BJ (cell line): ENCODE data around the gene GAB1. TPM values are rescaled to one million over a fixed set of nuclear protein-coding genes. Genes with fewer than 3 reads are reported as not detected.

Experiments
- CTCF ChIA-PET: fragments of 350-600 bp; formaldehyde crosslinking; extraction: SDS; loops from one replicate; lab custom pipeline; 2021; ENCODE audit warnings: antibody characterized with exemption, inconsistent platforms; lab: Yijun Ruan, JAX
- POLR2A ChIA-PET: fragments of 300-600 bp; sonication (Branson Sonifier 250); formaldehyde crosslinking; extraction: SDS; loops from one replicate; lab custom pipeline; 2021; ENCODE audit warnings: antibody characterized with exemption; lab: Charles Lee
- DNase-seq: peaks from one replicate; pipeline ENCODE4 v3.0.0-alpha.2; 2011; ENCODE audit warnings: low read depth
- H3K27me3 ChIP-seq: 2 replicates; pipeline ENCODE4 v1.6.0; 2011; ENCODE audit warnings: low read length; ENCODE audit not compliant: control insufficient read depth, insufficient read depth
- H3K36me3 ChIP-seq: 2 replicates; pipeline ENCODE4 v1.5.1; 2011; ENCODE audit warnings: low read length; ENCODE audit not compliant: control insufficient read depth, insufficient read depth
- H3K4me3 ChIP-seq: 2 replicates; pipeline ENCODE4 v1.5.1; 2011; ENCODE audit warnings: low read depth, mild to moderate bottlenecking, control low read depth, low read length
- polyA plus RNA-seq: library from polyadenylated mRNA; depleted of rRNA; stranded (reverse); fragments of >200 nt; gene quantifications from 2 replicates; pipeline ENCODE4 v1.2.3, GENCODE V29; 2011
- TF ChIP-seq, protein P1 (sequence below): IDR thresholded peaks from 2 replicates; pipeline ENCODE4 v1.5.1; 2011; ENCODE audit warnings: low read depth, mild to moderate bottlenecking, control low read depth, inconsistent platforms, low read length, moderate library complexity; ENCODE audit not compliant: insufficient read depth

GAB1 gene
- polyA plus RNA-seq, 1 experiment: 10.7 TPM

- TF ChIP-seq, protein P1, sequence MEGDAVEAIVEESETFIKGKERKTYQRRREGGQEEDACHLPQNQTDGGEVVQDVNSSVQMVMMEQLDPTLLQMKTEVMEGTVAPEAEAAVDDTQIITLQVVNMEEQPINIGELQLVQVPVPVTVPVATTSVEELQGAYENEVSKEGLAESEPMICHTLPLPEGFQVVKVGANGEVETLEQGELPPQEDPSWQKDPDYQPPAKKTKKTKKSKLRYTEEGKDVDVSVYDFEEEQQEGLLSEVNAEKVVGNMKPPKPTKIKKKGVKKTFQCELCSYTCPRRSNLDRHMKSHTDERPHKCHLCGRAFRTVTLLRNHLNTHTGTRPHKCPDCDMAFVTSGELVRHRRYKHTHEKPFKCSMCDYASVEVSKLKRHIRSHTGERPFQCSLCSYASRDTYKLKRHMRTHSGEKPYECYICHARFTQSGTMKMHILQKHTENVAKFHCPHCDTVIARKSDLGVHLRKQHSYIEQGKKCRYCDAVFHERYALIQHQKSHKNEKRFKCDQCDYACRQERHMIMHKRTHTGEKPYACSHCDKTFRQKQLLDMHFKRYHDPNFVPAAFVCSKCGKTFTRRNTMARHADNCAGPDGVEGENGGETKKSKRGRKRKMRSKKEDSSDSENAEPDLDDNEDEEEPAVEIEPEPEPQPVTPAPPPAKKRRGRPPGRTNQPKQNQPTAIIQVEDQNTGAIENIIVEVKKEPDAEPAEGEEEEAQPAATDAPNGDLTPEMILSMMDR: no peak
- DNase-seq: no peak
- POLR2A ChIA-PET: no interaction called here
- H3K36me3 ChIP-seq: no peaks in the 10 kb centered on the region
- no peaks in the 10 kb centered on the region for H3K27me3 ChIP-seq
- CTCF ChIA-PET: no interaction called here
- no peak overlapping the region for H3K4me3 ChIP-seq
Measured at GRCh38 chr4:143302536-143302935, 34.1 kb upstream of the GAB1 start.

GRCh38 chr4:143306788-143307187, 29.9 kb upstream of the GAB1 start:
- CTCF ChIA-PET: no interaction called here
- TF ChIP-seq, protein P1: no peak
- POLR2A ChIA-PET: no interaction called here
- H3K4me3 ChIP-seq: no peak overlapping the region
- H3K27me3 ChIP-seq: no peaks in the 10 kb centered on the region
- no peak for DNase-seq
- no peaks in the 10 kb centered on the region for H3K36me3 ChIP-seq

- ChIA-PET POLR2A (no interaction called here), CTCF (interaction anchor here (1.4 kb wide), 1 partner anchor 10 kb away, joined by 5 read pairs; no protein-coding TSS in a partner anchor)
- TF ChIP-seq, protein P1: no peak
- Histone ChIP-seq H3K4me3 (no peak overlapping the region), H3K27me3 (no peaks in the 10 kb centered on the region), H3K36me3 (no peaks in the 10 kb centered on the region)
- no peak for DNase-seq
Measured at GRCh38 chr4:143307531-143307930, 29.1 kb upstream of the GAB1 start.

DNA sequence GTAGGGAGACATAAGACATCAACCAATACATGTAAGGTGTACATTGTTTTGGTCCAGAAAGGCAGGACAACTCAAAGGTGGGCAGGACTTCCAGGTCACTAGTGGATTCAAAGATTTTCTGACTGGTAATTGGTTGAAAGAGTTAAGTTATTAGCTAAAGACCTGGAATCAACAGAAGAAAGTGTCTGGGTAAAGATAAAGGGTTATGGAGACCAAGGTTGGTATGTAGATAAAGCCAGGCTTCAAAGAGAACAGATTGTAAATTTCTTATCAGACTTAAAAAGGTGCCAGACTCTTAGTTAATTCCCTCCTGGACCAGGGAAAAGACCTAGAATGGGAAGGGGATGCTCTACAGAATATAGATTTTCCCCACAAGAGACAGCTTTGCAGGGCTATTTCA, 28.3 kb upstream of the GAB1 start:
- H3K4me3 ChIP-seq: no peak overlapping the region
- no peak for DNase-seq
- H3K36me3 ChIP-seq: no peaks in the 10 kb centered on the region
- H3K27me3 ChIP-seq: no peaks in the 10 kb centered on the region
- POLR2A ChIA-PET: no interaction called here
- TF ChIP-seq, protein P1: no peak
- CTCF ChIA-PET: interaction anchor here (0.5 to 1.4 kb wide), 3 partner anchors 9 to 21 kb away, joined by 3 to 5 read pairs (median 3); no protein-coding TSS in a partner anchor

GRCh38 chr4:143311924-143312323, 24.8 kb upstream of the GAB1 start:
- no peaks in the 10 kb centered on the region; the same call in 1 of the 2 replicates for H3K27me3 ChIP-seq
- POLR2A ChIA-PET: no interaction called here

More at GRCh38 chr4:143311924-143312323, 24.8 kb upstream of the GAB1 start:
- CTCF ChIA-PET: no interaction called here
- TF ChIP-seq, protein P1: no peak
- no peak for DNase-seq
- H3K36me3 ChIP-seq: no peaks in the 10 kb centered on the region
- H3K4me3 ChIP-seq: no peak overlapping the region
